Esophagus muscularis mucosa (tissue), 4 donors: Measurements from ENCODE around the gene PCNT. TPM values are rescaled to one million over a fixed set of nuclear protein-coding genes. Genes with fewer than 3 reads are reported as not detected.

Experiments used
- DNase-seq: peaks from one replicate; pipeline ENCODE4 v3.0.0-alpha.2; 2017; ENCODE audit errors: extremely low spot score
- H3K27ac ChIP-seq, 4 donors: fragments of 200-600 bp; sonication (generic); replicated peaks in 1 of 4; 1 replicate in 3 of 4; 2 replicates in 1 of 4; pipeline ENCODE4 v1.5.1; 2016 to 2019; ENCODE audit warnings: mild to moderate bottlenecking in 1 of 4
- H3K27me3 ChIP-seq, 4 donors: fragments of 200-600 bp; sonication (generic); one replicate each; pipeline versions ENCODE4 v1.5.1 to v1.6.0; 2016 to 2019
- H3K36me3 ChIP-seq, 4 donors: fragments of 200-600 bp; sonication (generic); one replicate each; pipeline ENCODE4 v1.5.1; 2016 to 2019
- H3K4me1 ChIP-seq, 4 donors: fragments of 200-600 bp; sonication (generic); one replicate each; pipeline ENCODE4 v1.5.1; 2016 to 2019
- H3K4me3 ChIP-seq, 4 donors: fragments of 200-600 bp; sonication (generic); 1 replicate in 2 of 4; 2 replicates in 2 of 4; pipeline ENCODE4 v1.5.1; 2016 to 2019; ENCODE audit warnings: mild to moderate bottlenecking in 4 of 4, moderate library complexity in 1 of 4
- H3K9me3 ChIP-seq, 4 donors: fragments of 200-600 bp; sonication (generic); 1 replicate in 3 of 4; 2 replicates in 1 of 4; pipeline ENCODE4 v1.5.1; 2016 to 2019
- CTCF ChIP-seq, 3 experiments: fragments of 200-600 bp in 2 of 3; fragments of 450-650 bp in 1 of 3; sonication (generic) in 2 of 3; IDR thresholded peaks; one replicate each; pipeline ENCODE4 v1.5.1; 2017 to 2019; ENCODE audit warnings: antibody characterized with exemption in 3 of 3, mild to moderate bottlenecking in 2 of 3, moderate library complexity in 1 of 3
- EP300 ChIP-seq: sonication (generic); formaldehyde crosslinking; IDR thresholded peaks from one replicate; pipeline ENCODE4 v1.6.1; 2017; ENCODE audit warnings: antibody characterized with exemption
- POLR2A ChIP-seq: fragments of 450-650 bp; IDR thresholded peaks from one replicate; pipeline ENCODE4 v1.6.1; 2017; ENCODE audit warnings: antibody characterized with exemption, moderate library complexity, mild to moderate bottlenecking, low read depth
- POLR2AphosphoS5 ChIP-seq, 2 donors: sonication (generic); formaldehyde crosslinking; IDR thresholded peaks; one replicate each; pipeline ENCODE4 v1.6.1; 2017; ENCODE audit warnings: antibody characterized with exemption in 2 of 2
- WGBS: methylation state at CpG from one replicate; pipeline ENCODE4 v1.1.5; 2018; 5-methylcytosine and 5-hydroxymethylcytosine counted together
- intact Hi-C: fragments of 100-400 bp; cut with DNase I; formaldehyde crosslinking; loops from one replicate; pipeline ENCODE4 v1.15.1; 2023
- total RNA-seq, 4 donors: library from RNA; depleted of rRNA; stranded (reverse); fragments of >200 nt; gene quantifications; one replicate each; pipeline versions ENCODE4 v1.1.0 to v1.2.1, GENCODE V29; 2016

PCNT gene
- total RNA-seq, 4 donors from 2014 or later = 21.2 to 35.1 (median 24.7) TPM

- Histone ChIP-seq H3K36me3 (peaks cover 0 to 11% (median 3%) of the 10 kb centered on the region in 4 donors), H3K27me3 (no peaks in the 10 kb centered on the region), H3K9me3 (no peaks in the 10 kb centered on the region), H3K27ac (no peak overlapping the region), H3K4me3 (no peak overlapping the region), H3K4me1 (peaks cover 12 to 18% (median 17%) of the 10 kb centered on the region in 4 donors)
- 93% methylated on average over 3 of the region's 3 CpGs for WGBS
- no peak for TF ChIP-seq CTCF (IDR thresholded peaks at IDR 0.05)
- no peak for TF ChIP-seq EP300
- no peak for TF ChIP-seq POLR2AphosphoS5 (IDR thresholded peaks at IDR 0.05)
- intact Hi-C loops = no loop called here
- DNase-seq = no peak
These were observed 145.3 kb downstream of the PCNT start for GRCh38 chr21:46469275-46469674.

GRCh38 chr21:46471514-46471913 lies 147.6 kb downstream of the PCNT start:
- H3K9me3 ChIP-seq = no peaks in the 10 kb centered on the region
- 91% methylated on average over 1 of the region's 1 CpG for WGBS
- H3K27me3 ChIP-seq = no peaks in the 10 kb centered on the region
- DNase-seq = no peak
- intact Hi-C loops = no loop called here
- no peak for TF ChIP-seq EP300
- TF ChIP-seq POLR2AphosphoS5 (IDR thresholded peaks at IDR 0.05) = no peak
- no peak for TF ChIP-seq POLR2A
- no peak for TF ChIP-seq CTCF (IDR thresholded peaks at IDR 0.05)
- no peak overlapping the region for H3K4me3 ChIP-seq
- no peak overlapping the region for H3K27ac ChIP-seq
- peaks cover 0 to 11% (median 3%) of the 10 kb centered on the region in 4 donors for H3K36me3 ChIP-seq
- peaks cover 12 to 18% (median 16%) of the 10 kb centered on the region in 4 donors for H3K4me1 ChIP-seq

GRCh38 chr21:46472246-46472645 lies 148.3 kb downstream of the PCNT start:
- TF ChIP-seq POLR2AphosphoS5 (IDR thresholded peaks at IDR 0.05) (no peak), CTCF (IDR thresholded peaks at IDR 0.05) (no peak), EP300 (no peak)
- WGBS = 69% methylated on average over 6 of the region's 6 CpGs
- no peak overlapping the region for H3K27ac ChIP-seq
- DNase-seq = no peak
- intact Hi-C loops = no loop called here
- H3K9me3 ChIP-seq = no peaks in the 10 kb centered on the region
- no peak overlapping the region for H3K4me3 ChIP-seq
- peaks cover 12 to 18% (median 16%) of the 10 kb centered on the region in 4 donors for H3K4me1 ChIP-seq
- no peaks in the 10 kb centered on the region for H3K27me3 ChIP-seq
- peaks cover 0 to 11% (median 5%) of the 10 kb centered on the region in 4 donors for H3K36me3 ChIP-seq

- H3K27ac ChIP-seq = no peak overlapping the region
- intact Hi-C loops = no loop called here
- 87% methylated on average over 2 of the region's 2 CpGs for WGBS
- H3K9me3 ChIP-seq = no peaks in the 10 kb centered on the region
- peaks cover 0 to 8% (median 3%) of the 10 kb centered on the region in 4 donors for H3K36me3 ChIP-seq
- TF ChIP-seq POLR2A (no peak), POLR2AphosphoS5 (IDR thresholded peaks at IDR 0.05) (no peak)
- DNase-seq = no peak
- no peak overlapping the region for H3K4me3 ChIP-seq
- H3K27me3 ChIP-seq = no peaks in the 10 kb centered on the region
- H3K4me1 ChIP-seq = peaks cover 15 to 25% (median 19%) of the 10 kb centered on the region in 4 donors
These were observed 150.4 kb downstream of the PCNT start for GRCh38 chr21:46474382-46474781.

- peaks cover 0 to 12% (median 2%) of the 10 kb centered on the region in 4 donors for H3K36me3 ChIP-seq
- no peak for TF ChIP-seq POLR2AphosphoS5 (IDR thresholded peaks at IDR 0.05)
- no peak for TF ChIP-seq EP300
- no peak for TF ChIP-seq POLR2A
- no peak for TF ChIP-seq CTCF (IDR thresholded peaks at IDR 0.05)
- 82% methylated on average over 1 of the region's 1 CpG for WGBS
- no peak overlapping the region for H3K4me3 ChIP-seq
- no peak overlapping the region for H3K27ac ChIP-seq
- no peak for DNase-seq
- peaks cover 15 to 25% (median 19%) of the 10 kb centered on the region in 4 donors for H3K4me1 ChIP-seq
- no peaks in the 10 kb centered on the region for H3K27me3 ChIP-seq
- intact Hi-C loops = no loop called here
- H3K9me3 ChIP-seq = no peaks in the 10 kb centered on the region
These were observed 151.3 kb downstream of the PCNT start for GRCh38 chr21:46475296-46475695.
